Measurements from ENCODE around the gene ALG1. TPM values are rescaled to one million over a fixed set of nuclear protein-coding genes. Genes with fewer than 3 reads are reported as not detected.
"Not testable (repeated sequence)": the region's sequence is repeated elsewhere in the genome, so short reads cannot be mapped to it uniquely, and the experiment has no call there.

The ALG1 gene
- total and polyA plus RNA-seq, 2 experiments from 2014 or later, result 20.2 to 36.4 TPM

GRCh38 chr16:5084802-5085201 lies 13.2 kb downstream of the ALG1 start:
- not testable (repeated sequence) for H3K4me1 ChIP-seq (ENCODE audit: insufficient read depth); H3K27me3 ChIP-seq (ENCODE audit: insufficient read depth); H2AFZ ChIP-seq; H4K20me1 ChIP-seq (replicated peaks; ENCODE audit: insufficient read depth); ATAC-seq; H3K4me3 Mint-ChIP-seq; H3K4me2 ChIP-seq; H3K9me3 Mint-ChIP-seq; H3K79me2 ChIP-seq (replicated peaks; ENCODE audit: insufficient read depth); H3K4me3 ChIP-seq; H3K9me2 ChIP-seq (ENCODE audit: insufficient read depth); H3K4me1 Mint-ChIP-seq; H3K36me3 ChIP-seq (ENCODE audit: insufficient read depth); H3F3A ChIP-seq (replicated peaks; ENCODE audit: low read depth)
- DNase-seq (ENCODE audit: low spot score), result peak; percentile 88
- Mint-ChIP-seq H3K27me3 (ENCODE audit: insufficient read depth, low read depth, poor library complexity) (peaks cover 11% of the 10 kb centered on the region), H3K36me3 (ENCODE audit: low read depth) (peaks cover 73% of the 10 kb centered on the region), H3K27ac (0 out of 2 replicates have a peak overlapping the region, but pooled peaks have one; percentile 63)
- peak; percentile 81 for TF ChIP-seq CTCF (conservative IDR thresholded peaks at IDR 0.05; ENCODE audit: low read depth in 2 of 2)
- peak overlapping the region; percentile 78; the same call in 1 of the 2 replicates for H3K27ac ChIP-seq (ENCODE audit: low read depth)

GRCh38 chr16:5085716-5086115 lies 14.1 kb downstream of the ALG1 start:
- H3K9me2 ChIP-seq (ENCODE audit: insufficient read depth); H3K4me1 ChIP-seq (ENCODE audit: insufficient read depth); H2AFZ ChIP-seq; H3F3A ChIP-seq (replicated peaks; ENCODE audit: low read depth); H3K79me2 ChIP-seq (replicated peaks; ENCODE audit: insufficient read depth); H3K27ac ChIP-seq (ENCODE audit: low read depth); H3K27me3 ChIP-seq (ENCODE audit: insufficient read depth); H3K9me3 Mint-ChIP-seq; ATAC-seq; H3K4me1 Mint-ChIP-seq; H3K4me3 ChIP-seq; DNase-seq (ENCODE audit: low spot score); H3K4me3 Mint-ChIP-seq; H4K20me1 ChIP-seq (replicated peaks; ENCODE audit: insufficient read depth); H3K4me2 ChIP-seq; H3K27ac Mint-ChIP-seq; H3K36me3 ChIP-seq (ENCODE audit: insufficient read depth): not testable (repeated sequence)
- Mint-ChIP-seq H3K27me3 (ENCODE audit: insufficient read depth, low read depth, poor library complexity) (peaks cover 11% of the 10 kb centered on the region), H3K36me3 (ENCODE audit: low read depth) (peaks cover 77% of the 10 kb centered on the region)

- not testable (repeated sequence) for H3K4me3 ChIP-seq; H3K27me3 ChIP-seq (ENCODE audit: insufficient read depth); H3K9me2 ChIP-seq (ENCODE audit: insufficient read depth); H3K79me2 ChIP-seq (replicated peaks; ENCODE audit: insufficient read depth); H3K27me3 Mint-ChIP-seq (ENCODE audit: insufficient read depth, low read depth, poor library complexity); DNase-seq (ENCODE audit: low spot score); H4K20me1 ChIP-seq (replicated peaks; ENCODE audit: insufficient read depth); H3K27ac Mint-ChIP-seq; H3K4me2 ChIP-seq; H3K36me3 ChIP-seq (ENCODE audit: insufficient read depth); H2AFZ ChIP-seq; H3K9me3 Mint-ChIP-seq; H3F3A ChIP-seq (replicated peaks; ENCODE audit: low read depth); H3K4me3 Mint-ChIP-seq; ATAC-seq; H3K27ac ChIP-seq (ENCODE audit: low read depth); H3K4me1 ChIP-seq (ENCODE audit: insufficient read depth)
- H3K36me3 Mint-ChIP-seq (ENCODE audit: low read depth), result peaks cover 85% of the 10 kb centered on the region
- peaks cover 10% of the 10 kb centered on the region for H3K4me1 Mint-ChIP-seq
Observed at GRCh38 chr16:5088086-5088790, 16.6 kb downstream of the ALG1 start.

GRCh38 chr16:5088936-5089335 lies 17.3 kb downstream of the ALG1 start:
- not testable (repeated sequence) for H3K4me1 ChIP-seq (ENCODE audit: insufficient read depth); H3K9me2 ChIP-seq (ENCODE audit: insufficient read depth); H4K20me1 ChIP-seq (replicated peaks; ENCODE audit: insufficient read depth); H3K27me3 ChIP-seq (ENCODE audit: insufficient read depth); H3K79me2 ChIP-seq (replicated peaks; ENCODE audit: insufficient read depth); H3K27ac Mint-ChIP-seq; H3K4me3 Mint-ChIP-seq; H3K27ac ChIP-seq (ENCODE audit: low read depth); H3K27me3 Mint-ChIP-seq (ENCODE audit: insufficient read depth, low read depth, poor library complexity); H3K9me3 Mint-ChIP-seq; H2AFZ ChIP-seq; H3F3A ChIP-seq (replicated peaks; ENCODE audit: low read depth); ATAC-seq; H3K36me3 ChIP-seq (ENCODE audit: insufficient read depth); DNase-seq (ENCODE audit: low spot score); H3K4me3 ChIP-seq; H3K4me2 ChIP-seq
- Mint-ChIP-seq H3K36me3 (ENCODE audit: low read depth) (peaks cover 87% of the 10 kb centered on the region), H3K4me1 (peaks cover 10% of the 10 kb centered on the region)

- not testable (repeated sequence) for H3K4me1 ChIP-seq (ENCODE audit: insufficient read depth); H3K9me2 ChIP-seq (ENCODE audit: insufficient read depth); H3K27ac Mint-ChIP-seq; H4K20me1 ChIP-seq (replicated peaks; ENCODE audit: insufficient read depth); H3K27me3 ChIP-seq (ENCODE audit: insufficient read depth); H3K4me3 Mint-ChIP-seq; H3K4me3 ChIP-seq; H3F3A ChIP-seq (replicated peaks; ENCODE audit: low read depth); DNase-seq (ENCODE audit: low spot score); H3K27me3 Mint-ChIP-seq (ENCODE audit: insufficient read depth, low read depth, poor library complexity); H3K36me3 ChIP-seq (ENCODE audit: insufficient read depth); H3K4me2 ChIP-seq; H3K27ac ChIP-seq (ENCODE audit: low read depth); H3K9me3 Mint-ChIP-seq; H3K79me2 ChIP-seq (replicated peaks; ENCODE audit: insufficient read depth); H2AFZ ChIP-seq; ATAC-seq; H3K4me1 Mint-ChIP-seq
- peaks cover 76% of the 10 kb centered on the region for H3K36me3 Mint-ChIP-seq (ENCODE audit: low read depth)
Observed at GRCh38 chr16:5089911-5090555, 18.4 kb downstream of the ALG1 start.

- H3K79me2 ChIP-seq (replicated peaks; ENCODE audit: insufficient read depth); H3F3A ChIP-seq (replicated peaks; ENCODE audit: low read depth); H3K27me3 ChIP-seq (ENCODE audit: insufficient read depth); DNase-seq (ENCODE audit: low spot score); H3K4me3 Mint-ChIP-seq; H3K9me3 Mint-ChIP-seq; H3K4me1 Mint-ChIP-seq; H3K36me3 ChIP-seq (ENCODE audit: insufficient read depth); H3K27ac Mint-ChIP-seq; H3K9me2 ChIP-seq (ENCODE audit: insufficient read depth); H3K27ac ChIP-seq (ENCODE audit: low read depth); H3K4me2 ChIP-seq; H3K27me3 Mint-ChIP-seq (ENCODE audit: insufficient read depth, low read depth, poor library complexity); H3K4me1 ChIP-seq (ENCODE audit: insufficient read depth); ATAC-seq; H3K4me3 ChIP-seq; H2AFZ ChIP-seq; H4K20me1 ChIP-seq (replicated peaks; ENCODE audit: insufficient read depth): not testable (repeated sequence)
- H3K36me3 Mint-ChIP-seq (ENCODE audit: low read depth), result peaks cover 74% of the 10 kb centered on the region
Observed at GRCh38 chr16:5090592-5090991, 18.9 kb downstream of the ALG1 start.

Data from GM23338 (cell line).